ENCODE measurements around the gene UNC80. TPM values are rescaled to one million over a fixed set of nuclear protein-coding genes. Genes with fewer than 3 reads are reported as not detected.

UNC80 gene
- polyA plus RNA-seq, 1 of the 3 experiments (the other 2 are of a cell fraction), result 0.59 TPM

- TF ChIP-seq TAF1 (IDR thresholded peaks at IDR 0.05; ENCODE audit: borderline replicate concordance, low read depth, low read length) (no peak), USF1 (IDR thresholded peaks at IDR 0.05; ENCODE audit: borderline replicate concordance, low read depth) (no peak), MXI1 (IDR thresholded peaks at IDR 0.05; ENCODE audit: low read depth, low read length) (no peak), FOXM1 (IDR thresholded peaks at IDR 0.05; ENCODE audit: low read depth) (no peak), GATA2 (CRISPR knock-in tag; IDR thresholded peaks at IDR 0.05) (no peak), RAD21 (IDR thresholded peaks at IDR 0.05; ENCODE audit: low read length) (no peak), EZH2phosphoT487 (IDR thresholded peaks at IDR 0.05; ENCODE audit: borderline replicate concordance, low read depth) (no peak), CTCF (IDR thresholded peaks at IDR 0.05) (no peak), YY1 (IDR thresholded peaks at IDR 0.05; ENCODE audit: low read depth) (no peak)
- TF ChIP-seq, protein P1, sequence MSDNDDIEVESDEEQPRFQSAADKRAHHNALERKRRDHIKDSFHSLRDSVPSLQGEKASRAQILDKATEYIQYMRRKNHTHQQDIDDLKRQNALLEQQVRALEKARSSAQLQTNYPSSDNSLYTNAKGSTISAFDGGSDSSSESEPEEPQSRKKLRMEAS (IDR thresholded peaks at IDR 0.05; ENCODE audit: low read depth), result no peak
- no peak overlapping the region for H3K4me3 ChIP-seq (ENCODE audit: low read depth in 2 of 2, low read length in 1 of 2)
- no peaks in the 10 kb centered on the region for H3K9me2 ChIP-seq
- no peak for DNase-seq
- H3K9ac ChIP-seq, result no peak overlapping the region
- peaks cover 0 to 16% of the 10 kb centered on the region in 2 experiments; a peak in 2 of 4 replicates for H3K4me1 ChIP-seq (ENCODE audit: control insufficient read depth in 1 of 2, insufficient read depth in 2 of 2, low read depth in 1 of 2, low read length in 1 of 2)
- ChIA-PET POLR2A (no interaction called here), CTCF (no interaction called here)
- H3K9me3 ChIP-seq, result no peaks in the 10 kb centered on the region
- no peaks in the 10 kb centered on the region for H3K27me3 ChIP-seq (ENCODE audit: insufficient read depth)
- H3K4me2 ChIP-seq, result no peak overlapping the region
- H4K20me1 ChIP-seq (ENCODE audit: insufficient read depth), result no peaks in the 10 kb centered on the region
- no peaks in the 10 kb centered on the region for H3F3A ChIP-seq (replicated peaks; ENCODE audit: insufficient read depth)
- no peak overlapping the region for H2AFZ ChIP-seq (ENCODE audit: low read depth)
- H3K27ac ChIP-seq (ENCODE audit: low read depth in 2 of 2, low read length in 1 of 2), result no peak overlapping the region
- no peaks in the 10 kb centered on the region for H3K79me2 ChIP-seq (ENCODE audit: insufficient read depth)
- peaks cover 0 to 2% of the 10 kb centered on the region in 2 experiments for H3K36me3 ChIP-seq (replicated peaks in 1 of 2; ENCODE audit: control insufficient read depth in 1 of 2, insufficient read depth in 2 of 2, low read length in 1 of 2)
- 76% methylated on average over 4 of the region's 4 CpGs for WGBS (ENCODE audit: low lambda C conversion rate)
Measured at GRCh38 chr2:209878701-209879100, 107.1 kb downstream of the UNC80 start.

DNA sequence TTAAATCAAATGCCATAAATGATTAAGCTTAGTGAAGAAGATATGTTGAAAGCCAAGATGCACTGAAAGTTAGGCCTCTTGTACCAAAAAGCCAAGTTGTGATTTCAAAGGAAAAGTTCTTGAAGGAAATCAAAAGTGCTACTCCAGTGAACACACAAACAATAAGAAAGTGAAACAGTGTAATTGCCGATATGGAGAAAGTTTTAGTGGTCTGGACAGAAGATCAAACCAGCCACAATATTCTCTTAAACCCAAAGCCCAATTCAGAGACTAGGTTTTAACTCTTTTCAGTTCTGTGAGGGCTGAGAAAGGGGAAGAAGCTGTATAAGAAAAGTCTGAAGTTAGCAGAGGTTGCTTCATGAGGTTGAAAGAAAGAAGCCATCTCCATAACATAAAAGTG is 129.0 kb downstream of the UNC80 start:
- H3K36me3 ChIP-seq (replicated peaks in 1 of 2; ENCODE audit: control insufficient read depth in 1 of 2, insufficient read depth in 2 of 2, low read length in 1 of 2), result peaks cover 0 to 4% of the 10 kb centered on the region in 2 experiments
- H3K9me3 ChIP-seq, result no peaks in the 10 kb centered on the region
- H4K20me1 ChIP-seq (ENCODE audit: insufficient read depth), result no peaks in the 10 kb centered on the region
- DNase-seq, result no peak
- WGBS (ENCODE audit: low lambda C conversion rate), result 90% methylated on average over 1 of the region's 1 CpG
- POLR2A ChIA-PET, result no interaction called here
- H3F3A ChIP-seq (replicated peaks; ENCODE audit: insufficient read depth), result peaks cover 13% of the 10 kb centered on the region
- CTCF ChIA-PET, result interaction anchor here (1.2 to 1.7 kb wide), 2 partner anchors 21 to 49 kb away, joined by 3 read pairs; no protein-coding TSS in a partner anchor
- H3K4me1 ChIP-seq (ENCODE audit: control insufficient read depth in 1 of 2, insufficient read depth in 2 of 2, low read depth in 1 of 2, low read length in 1 of 2), result 0 out of 4 replicates have a peak, but pooled peaks cover 0 to 5% of the 10 kb centered on the region in 2 experiments
- no peaks in the 10 kb centered on the region for H3K9me2 ChIP-seq
- H3K4me2 ChIP-seq, result no peak overlapping the region
- H2AFZ ChIP-seq (ENCODE audit: low read depth), result no peak overlapping the region
- no peak overlapping the region for H3K27ac ChIP-seq (ENCODE audit: low read depth in 2 of 2, low read length in 1 of 2)
- no peaks in the 10 kb centered on the region for H3K27me3 ChIP-seq (ENCODE audit: insufficient read depth)
- no peak overlapping the region for H3K4me3 ChIP-seq (ENCODE audit: low read depth in 2 of 2, low read length in 1 of 2)
- H3K9ac ChIP-seq, result no peak overlapping the region
- H3K79me2 ChIP-seq (ENCODE audit: insufficient read depth), result no peaks in the 10 kb centered on the region
- TF ChIP-seq TAF1 (IDR thresholded peaks at IDR 0.05; ENCODE audit: borderline replicate concordance, low read depth, low read length) (no peak), MEF2A (IDR thresholded peaks at IDR 0.05; ENCODE audit: borderline replicate concordance, low read depth) (no peak), FOSL2 (IDR thresholded peaks at IDR 0.05; ENCODE audit: borderline replicate concordance, low read depth) (no peak), TCF12 (IDR thresholded peaks at IDR 0.05) (no peak), JUND (IDR thresholded peaks at IDR 0.05) (no peak), CTCF (IDR thresholded peaks at IDR 0.05) (no peak), TEAD4 (IDR thresholded peaks at IDR 0.05; ENCODE audit: borderline replicate concordance, insufficient read depth) (no peak), GATA2 (CRISPR knock-in tag; IDR thresholded peaks at IDR 0.05) (no peak), RFX5 (IDR thresholded peaks at IDR 0.05; ENCODE audit: low read length) (no peak), FOXM1 (IDR thresholded peaks at IDR 0.05; ENCODE audit: low read depth) (no peak), FOXJ3 (CRISPR knock-in tag; IDR thresholded peaks at IDR 0.05) (no peak)
- TF ChIP-seq, protein P2, sequence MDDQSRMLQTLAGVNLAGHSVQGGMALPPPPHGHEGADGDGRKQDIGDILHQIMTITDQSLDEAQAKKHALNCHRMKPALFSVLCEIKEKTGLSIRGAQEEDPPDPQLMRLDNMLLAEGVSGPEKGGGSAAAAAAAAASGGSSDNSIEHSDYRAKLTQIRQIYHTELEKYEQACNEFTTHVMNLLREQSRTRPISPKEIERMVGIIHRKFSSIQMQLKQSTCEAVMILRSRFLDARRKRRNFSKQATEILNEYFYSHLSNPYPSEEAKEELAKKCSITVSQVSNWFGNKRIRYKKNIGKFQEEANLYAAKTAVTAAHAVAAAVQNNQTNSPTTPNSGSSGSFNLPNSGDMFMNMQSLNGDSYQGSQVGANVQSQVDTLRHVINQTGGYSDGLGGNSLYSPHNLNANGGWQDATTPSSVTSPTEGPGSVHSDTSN (IDR thresholded peaks at IDR 0.05), result no peak
